CD4-positive, alpha-beta T cell (primary cell): Measurements from ENCODE around the gene ZNF524. TPM values are rescaled to one million over a fixed set of nuclear protein-coding genes. Genes with fewer than 3 reads are reported as not detected.
A peak's percentile ranks its signal among the peaks of the same experiment; 100 is the strongest.

Experiments used
- ATAC-seq: fragments of 200-7000 bp; cut with Tn5 transposase; one replicate; pipeline ENCODE4 v1.10.0; 2022; ENCODE audit warnings: mild to moderate bottlenecking; ENCODE audit not compliant: poor library complexity
- CTCF ChIA-PET: fragments of 350-600 bp; sonication (Branson Sonifier 250); formaldehyde crosslinking; loops from one replicate; lab custom pipeline; 2021; ENCODE audit warnings: antibody characterized with exemption, inconsistent platforms; lab: Charles Lee
- POLR2A ChIA-PET: fragments of 350-600 bp; sonication (Branson Sonifier 250); formaldehyde crosslinking; loops from one replicate; lab custom pipeline; 2021; ENCODE audit warnings: antibody characterized with exemption, inconsistent platforms; lab: Charles Lee
- DNase-seq, 14 experiments: peaks; one replicate each; pipeline ENCODE4 v3.0.0-alpha.2; 2013 to 2020; ENCODE audit warnings: mixed read lengths in 2 of 14
- H3K27ac ChIP-seq, 2 donors: one replicate each; pipeline versions ENCODE4 v1.5.1 to v1.7.0; 2013; ENCODE audit warnings: low read length in 2 of 2, low read depth in 1 of 2, mild to moderate bottlenecking in 1 of 2
- H3K27me3 ChIP-seq, 2 experiments: 1 replicate in 1 of 2; 2 replicates in 1 of 2; pipeline versions ENCODE4 v1.6.1 to v1.7.0; 2013; ENCODE audit warnings: low read length in 2 of 2, control low read depth in 1 of 2, mild to moderate bottlenecking in 1 of 2, moderate library complexity in 1 of 2; ENCODE audit not compliant: insufficient read depth in 2 of 2, control insufficient read depth in 1 of 2
- H3K36me3 ChIP-seq: one replicate; pipeline ENCODE4 v1.6.1; 2013; ENCODE audit warnings: low read length, control low read depth; ENCODE audit not compliant: insufficient read depth
- H3K4me1 ChIP-seq: one replicate; pipeline ENCODE4 v1.6.1; 2013; ENCODE audit warnings: low read length, control low read depth; ENCODE audit not compliant: insufficient read depth
- H3K4me3 ChIP-seq: one replicate; pipeline ENCODE4 v1.5.1; 2013; ENCODE audit warnings: mild to moderate bottlenecking, low read length, moderate library complexity
- H3K9me3 ChIP-seq, 2 experiments: 1 replicate in 1 of 2; 2 replicates in 1 of 2; pipeline versions ENCODE4 v1.6.1 to v1.7.0; 2013; ENCODE audit warnings: low read length in 2 of 2, mild to moderate bottlenecking in 2 of 2, control low read depth in 1 of 2, moderate library complexity in 1 of 2; ENCODE audit not compliant: control insufficient read depth in 1 of 2, insufficient read depth in 1 of 2
- H3K27ac Mint-ChIP-seq: one replicate; pipeline ENCODE4 v1.8.0; 2020; ENCODE audit warnings: mixed read lengths
- H3K27me3 Mint-ChIP-seq: one replicate; pipeline ENCODE4 v1.8.0; 2021; ENCODE audit warnings: mixed read lengths
- H3K36me3 Mint-ChIP-seq: one replicate; pipeline ENCODE4 v1.8.0; 2021; ENCODE audit warnings: low read depth, mixed read lengths
- H3K4me1 Mint-ChIP-seq: one replicate; pipeline ENCODE4 v1.8.0; 2021; ENCODE audit warnings: low read depth, mixed read lengths
- H3K4me3 Mint-ChIP-seq: one replicate; pipeline ENCODE4 v1.8.0; 2020; ENCODE audit warnings: mild to moderate bottlenecking, mixed read lengths
- H3K9me3 Mint-ChIP-seq: one replicate; pipeline ENCODE4 v1.8.0; 2020; ENCODE audit warnings: mixed read lengths
- CTCF ChIP-seq: fragments of 200-600 bp; IDR thresholded peaks from one replicate; pipeline ENCODE4 v1.8.0; 2022; ENCODE audit warnings: antibody characterized with exemption, mild to moderate bottlenecking
- intact Hi-C, 2 experiments: fragments of 100-400 bp; cut with DNase I in 1 of 2; cut with micrococcal nuclease in 1 of 2; formaldehyde crosslinking; loops; one replicate each; pipeline versions ENCODE4 v1.15.1 to v1.9.0; 2023 to 2025; cut with DNase I, micrococcal nuclease
- total RNA-seq, 174 experiments: library from RNA in 2 of 174; stranded (reverse) in 2 of 174; gene quantifications; one replicate each; pipeline ENCODE4 v1.2.3 and lab custom pipeline; 2021 to 2026

ZNF524 gene
- total RNA-seq, 2 experiments from 2014 or later = 9.6 to 10.3 TPM

GRCh38 chr19:55611983-55612645 is 12.0 kb downstream of the ZNF524 start:
- Histone ChIP-seq H3K27me3 (no peaks in the 10 kb centered on the region), H3K4me1 (peaks cover 19% of the 10 kb centered on the region), H3K4me3 (no peak overlapping the region), H3K36me3 (peaks cover 34% of the 10 kb centered on the region), H3K9me3 (no peaks in the 10 kb centered on the region), H3K27ac (no peak overlapping the region)
- H3K36me3 Mint-ChIP-seq = peaks cover 59% of the 10 kb centered on the region
- ATAC-seq (no peak), DNase-seq (no peak)
- intact Hi-C loops = no loop called here
- TF ChIP-seq CTCF = no peak
- ChIA-PET POLR2A (interaction anchor here (0.9 kb wide), 1 partner anchor 136 kb away, joined by 3 read pairs; no protein-coding TSS in a partner anchor), CTCF (no interaction called here)
- peaks cover 45% of the 10 kb centered on the region for H3K4me1 Mint-ChIP-seq
- peak overlapping the region; percentile 47 for H3K27ac Mint-ChIP-seq
- H3K9me3 Mint-ChIP-seq = no peaks in the 10 kb centered on the region
- no peak overlapping the region for H3K4me3 Mint-ChIP-seq
- no peaks in the 10 kb centered on the region for H3K27me3 Mint-ChIP-seq

GRCh38 chr19:55613396-55613795 is 13.3 kb downstream of the ZNF524 start:
- ChIA-PET POLR2A (no interaction called here), CTCF (no interaction called here)
- Histone ChIP-seq H3K4me3 (no peak overlapping the region), H3K27me3 (no peaks in the 10 kb centered on the region), H3K9me3 (no peaks in the 10 kb centered on the region), H3K36me3 (peaks cover 37% of the 10 kb centered on the region), H3K27ac (no peak overlapping the region), H3K4me1 (peaks cover 15% of the 10 kb centered on the region)
- no peak for TF ChIP-seq CTCF
- Mint-ChIP-seq H3K4me3 (no peak overlapping the region), H3K9me3 (no peaks in the 10 kb centered on the region), H3K27me3 (no peaks in the 10 kb centered on the region), H3K4me1 (peaks cover 35% of the 10 kb centered on the region), H3K27ac (no peak overlapping the region), H3K36me3 (peaks cover 59% of the 10 kb centered on the region)
- intact Hi-C loops = no loop called here
- ATAC-seq (no peak), DNase-seq (no peak)

- DNase-seq (no peak), ATAC-seq (no peak)
- TF ChIP-seq CTCF = no peak
- H3K4me3 ChIP-seq = no peak overlapping the region
- H3K4me1 ChIP-seq = peaks cover 13% of the 10 kb centered on the region
- H3K9me3 Mint-ChIP-seq = no peaks in the 10 kb centered on the region
- ChIA-PET CTCF (interaction anchor here (0.5 kb wide), 1 partner anchor 39 kb away, joined by 4 read pairs; no protein-coding TSS in a partner anchor), POLR2A (no interaction called here)
- H3K36me3 ChIP-seq = peaks cover 36% of the 10 kb centered on the region
- peaks cover 53% of the 10 kb centered on the region for H3K36me3 Mint-ChIP-seq
- H3K27ac ChIP-seq = no peak overlapping the region
- H3K27ac Mint-ChIP-seq = no peak overlapping the region
- H3K27me3 ChIP-seq = no peaks in the 10 kb centered on the region
- H3K4me3 Mint-ChIP-seq = no peak overlapping the region
- no peaks in the 10 kb centered on the region for H3K27me3 Mint-ChIP-seq
- H3K4me1 Mint-ChIP-seq = peaks cover 31% of the 10 kb centered on the region
- no peaks in the 10 kb centered on the region for H3K9me3 ChIP-seq
- intact Hi-C loops = no loop called here
These were observed 14.0 kb downstream of the ZNF524 start for GRCh38 chr19:55613930-55614710.
